HepG2 (cell line): ENCODE results near the gene MLXIPL. TPM values are rescaled to one million over a fixed set of nuclear protein-coding genes. Genes with fewer than 3 reads are reported as not detected.

ENCODE experiments used
- AGO2 ChIP-seq: fragments of 200-400 bp; formaldehyde crosslinking; optimal IDR thresholded peaks from 2 replicates; pipeline ENCODE3; 2017; ENCODE audit warnings: mild to moderate bottlenecking, low read depth, low read length, moderate library complexity
- ARID2 ChIP-seq: sonication (generic); formaldehyde crosslinking; IDR thresholded peaks from 2 replicates; pipeline ENCODE4 v1.8.1; 2022; ENCODE audit warnings: mild to moderate bottlenecking, missing genetic modification reagents, borderline replicate concordance
- BHLHE40 ChIP-seq: IDR thresholded peaks from 2 replicates; pipeline ENCODE4 v1.6.1; 2011; ENCODE audit warnings: low read length, improper control_type of control experiment
- CBX5 ChIP-seq: sonication (generic); formaldehyde crosslinking; IDR thresholded peaks from 2 replicates; pipeline ENCODE4 v1.4.0; 2020; ENCODE audit warnings: missing genetic modification reagents, borderline replicate concordance
- FOXO4 ChIP-seq: sonication (generic); formaldehyde crosslinking; conservative IDR thresholded peaks from 2 replicates; pipeline ENCODE4 v1.8.1; 2023; ENCODE audit warnings: missing genetic modification reagents
- GPN1 ChIP-seq: sonication (generic); formaldehyde crosslinking; IDR thresholded peaks from 2 replicates; pipeline ENCODE4 v1.5.1; 2020; ENCODE audit warnings: missing genetic modification reagents, borderline replicate concordance
- NKX3-1 ChIP-seq: sonication (generic); formaldehyde crosslinking; IDR thresholded peaks from 2 replicates; pipeline ENCODE4 v1.5.0; 2020; ENCODE audit warnings: missing genetic modification reagents
- PTBP1 ChIP-seq: fragments of 200-400 bp; formaldehyde crosslinking; IDR thresholded peaks from 2 replicates; pipeline ENCODE4 v1.6.1; 2018; ENCODE audit warnings: low read length, low read depth; ENCODE audit not compliant: poor library complexity, severe bottlenecking
- ZBTB1 ChIP-seq: sonication (generic); formaldehyde crosslinking; IDR thresholded peaks from 2 replicates; pipeline ENCODE4 v1.4.0; 2020; ENCODE audit warnings: missing genetic modification reagents, borderline replicate concordance
- ZBTB8A ChIP-seq: sonication (generic); formaldehyde crosslinking; IDR thresholded peaks from 2 replicates; pipeline ENCODE4 v1.4.0; 2020; ENCODE audit warnings: mild to moderate bottlenecking, low read depth, missing genetic modification reagents, borderline replicate concordance
- ZFYVE20 ChIP-seq: sonication (generic); formaldehyde crosslinking; IDR thresholded peaks from 2 replicates; pipeline ENCODE4 v1.8.0; 2023; ENCODE audit warnings: low read depth, mild to moderate bottlenecking, moderate library complexity, missing genetic modification reagents, borderline replicate concordance
- ZNF160 ChIP-seq: sonication (generic); formaldehyde crosslinking; IDR thresholded peaks from 2 replicates; pipeline ENCODE4 v1.8.0; 2022; ENCODE audit warnings: mild to moderate bottlenecking, inconsistent platforms, missing genetic modification reagents
- ZNF629 ChIP-seq: sonication (generic); formaldehyde crosslinking; conservative IDR thresholded peaks from 2 replicates; pipeline ENCODE4 v1.5.0; 2020; ENCODE audit warnings: missing genetic modification reagents
- ZNF740 ChIP-seq: sonication (generic); formaldehyde crosslinking; IDR thresholded peaks from 2 replicates; pipeline ENCODE4 v1.4.0; 2020; ENCODE audit warnings: missing genetic modification reagents
- ZNF746 ChIP-seq: sonication (generic); formaldehyde crosslinking; IDR thresholded peaks from 2 replicates; pipeline ENCODE4 v1.8.0; 2022; ENCODE audit warnings: mild to moderate bottlenecking, missing genetic modification reagents
- ZSCAN9 ChIP-seq: IDR thresholded peaks from 2 replicates; pipeline ENCODE4 v1.6.1; 2016; ENCODE audit warnings: borderline replicate concordance
- ZXDC ChIP-seq: sonication (generic); formaldehyde crosslinking; IDR thresholded peaks from 2 replicates; pipeline ENCODE4 v1.5.0; 2020; ENCODE audit warnings: mild to moderate bottlenecking, missing genetic modification reagents
- polyA plus RNA-seq, 8 experiments: library from polyadenylated mRNA; depleted of rRNA in 3 of 8; stranded (reverse) in 7 of 8; unstranded in 1 of 8; fragments of >200 nt; fragmentation: Illumina TruSeq in 4 of 8; extraction: Trizol in 4 of 8; gene quantifications; 2 replicates each; pipeline versions ENCODE4 v1.2.1 to v1.2.3, GENCODE V29; 2011 to 2016; ENCODE audit warnings: low read depth in 4 of 8, missing spikeins in 1 of 8, mixed read lengths in 1 of 8; ENCODE audit not compliant: insufficient read depth in 1 of 8
- total RNA-seq, 5 experiments: library from RNA; depleted of rRNA; stranded (reverse); fragments of >200 nt; fragmentation: Illumina TruSeq; extraction: Trizol; gene quantifications; 2 replicates each; pipeline ENCODE4 v1.2.3, GENCODE V29; 2016; ENCODE audit warnings: low read depth in 1 of 5
- TF ChIP-seq, protein P1 (sequence below): sonication (generic); formaldehyde crosslinking; IDR thresholded peaks from 2 replicates; pipeline ENCODE4 v1.5.1; 2020; ENCODE audit warnings: mild to moderate bottlenecking, missing genetic modification reagents, borderline replicate concordance
- TF ChIP-seq, protein P2 (sequence below): sonication (generic); formaldehyde crosslinking; IDR thresholded peaks from 2 replicates; pipeline ENCODE4 v1.8.1; 2023; ENCODE audit warnings: mild to moderate bottlenecking, missing genetic modification reagents, borderline replicate concordance

MLXIPL gene
- total and polyA plus RNA-seq, 2 of the 13 experiments (the other 11 are each of a cell fraction or from before 2014, with no cell fraction given): 51.6 to 60.1 TPM

DNA sequence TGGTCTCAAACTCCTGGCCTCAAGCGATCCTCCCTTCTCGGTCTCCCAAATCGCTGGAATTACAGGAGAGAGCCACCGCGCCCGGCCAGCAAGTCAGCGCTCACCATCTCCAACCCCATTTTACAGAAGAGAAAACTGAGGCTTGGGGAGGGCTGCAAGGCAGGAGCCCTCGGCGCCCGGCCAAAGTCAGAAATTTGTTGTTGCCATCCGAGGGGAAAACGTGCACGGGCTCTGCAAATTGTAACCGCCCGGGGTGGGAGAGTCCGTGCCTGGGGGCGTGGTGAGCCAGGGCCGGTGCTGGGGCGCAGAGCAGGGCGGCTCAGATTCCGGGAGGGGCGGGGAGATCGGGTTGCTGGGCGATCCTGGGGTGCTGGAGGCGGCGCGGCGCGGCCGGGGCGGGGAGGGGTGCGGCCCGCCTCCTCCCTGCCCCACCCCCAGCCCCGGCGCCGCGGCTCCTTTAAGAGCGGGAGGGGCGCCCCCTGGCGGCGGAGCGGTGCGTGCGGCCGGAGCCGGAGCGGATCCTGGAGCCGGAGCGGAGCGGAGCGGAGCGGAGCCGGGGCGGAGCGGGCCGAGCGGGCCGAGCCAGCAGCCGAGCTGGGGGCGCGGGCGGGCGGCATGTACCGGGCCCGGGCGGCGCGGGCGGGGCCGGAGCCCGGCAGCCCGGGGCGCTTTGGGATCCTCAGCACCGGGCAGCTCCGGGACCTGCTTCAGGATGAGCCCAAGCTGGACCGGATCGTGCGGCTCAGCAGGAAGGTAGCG is 43.2 kb upstream of the MLXIPL start, which contains the start of gene VPS37D (continued):
- TF ChIP-seq FOXO4 (CRISPR knock-in tag) (no peak), PTBP1 (no peak), CBX5 (CRISPR knock-in tag) (no peak), NKX3-1 (CRISPR knock-in tag) (no peak), ZNF740 (CRISPR knock-in tag) (0 out of 2 replicates have a peak, but pooled peaks have one; percentile 24), AGO2 (no peak), ZFYVE20 (CRISPR knock-in tag) (no peak), ZNF746 (CRISPR knock-in tag) (peak; percentile 78; the same call in 1 of the 2 replicates), ZBTB1 (CRISPR knock-in tag) (no peak), ZSCAN9 (CRISPR knock-in tag) (no peak), ZXDC (CRISPR knock-in tag) (no peak), ZNF160 (CRISPR knock-in tag) (no peak), ZBTB8A (CRISPR knock-in tag) (no peak), ARID2 (no peak), ZNF629 (CRISPR knock-in tag) (peak; percentile 100), GPN1 (no peak), BHLHE40 (no peak; the same call in none of the 2 replicates)
- TF ChIP-seq, protein P1, sequence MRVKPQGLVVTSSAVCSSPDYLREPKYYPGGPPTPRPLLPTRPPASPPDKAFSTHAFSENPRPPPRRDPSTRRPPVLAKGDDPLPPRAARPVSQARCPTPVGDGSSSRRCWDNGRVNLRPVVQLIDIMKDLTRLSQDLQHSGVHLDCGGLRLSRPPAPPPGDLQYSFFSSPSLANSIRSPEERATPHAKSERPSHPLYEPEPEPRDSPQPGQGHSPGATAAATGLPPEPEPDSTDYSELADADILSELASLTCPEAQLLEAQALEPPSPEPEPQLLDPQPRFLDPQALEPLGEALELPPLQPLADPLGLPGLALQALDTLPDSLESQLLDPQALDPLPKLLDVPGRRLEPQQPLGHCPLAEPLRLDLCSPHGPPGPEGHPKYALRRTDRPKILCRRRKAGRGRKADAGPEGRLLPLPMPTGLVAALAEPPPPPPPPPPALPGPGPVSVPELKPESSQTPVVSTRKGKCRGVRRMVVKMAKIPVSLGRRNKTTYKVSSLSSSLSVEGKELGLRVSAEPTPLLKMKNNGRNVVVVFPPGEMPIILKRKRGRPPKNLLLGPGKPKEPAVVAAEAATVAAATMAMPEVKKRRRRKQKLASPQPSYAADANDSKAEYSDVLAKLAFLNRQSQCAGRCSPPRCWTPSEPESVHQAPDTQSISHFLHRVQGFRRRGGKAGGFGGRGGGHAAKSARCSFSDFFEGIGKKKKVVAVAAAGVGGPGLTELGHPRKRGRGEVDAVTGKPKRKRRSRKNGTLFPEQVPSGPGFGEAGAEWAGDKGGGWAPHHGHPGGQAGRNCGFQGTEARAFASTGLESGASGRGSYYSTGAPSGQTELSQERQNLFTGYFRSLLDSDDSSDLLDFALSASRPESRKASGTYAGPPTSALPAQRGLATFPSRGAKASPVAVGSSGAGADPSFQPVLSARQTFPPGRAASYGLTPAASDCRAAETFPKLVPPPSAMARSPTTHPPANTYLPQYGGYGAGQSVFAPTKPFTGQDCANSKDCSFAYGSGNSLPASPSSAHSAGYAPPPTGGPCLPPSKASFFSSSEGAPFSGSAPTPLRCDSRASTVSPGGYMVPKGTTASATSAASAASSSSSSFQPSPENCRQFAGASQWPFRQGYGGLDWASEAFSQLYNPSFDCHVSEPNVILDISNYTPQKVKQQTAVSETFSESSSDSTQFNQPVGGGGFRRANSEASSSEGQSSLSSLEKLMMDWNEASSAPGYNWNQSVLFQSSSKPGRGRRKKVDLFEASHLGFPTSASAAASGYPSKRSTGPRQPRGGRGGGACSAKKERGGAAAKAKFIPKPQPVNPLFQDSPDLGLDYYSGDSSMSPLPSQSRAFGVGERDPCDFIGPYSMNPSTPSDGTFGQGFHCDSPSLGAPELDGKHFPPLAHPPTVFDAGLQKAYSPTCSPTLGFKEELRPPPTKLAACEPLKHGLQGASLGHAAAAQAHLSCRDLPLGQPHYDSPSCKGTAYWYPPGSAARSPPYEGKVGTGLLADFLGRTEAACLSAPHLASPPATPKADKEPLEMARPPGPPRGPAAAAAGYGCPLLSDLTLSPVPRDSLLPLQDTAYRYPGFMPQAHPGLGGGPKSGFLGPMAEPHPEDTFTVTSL: no peak
- TF ChIP-seq, protein P2, sequence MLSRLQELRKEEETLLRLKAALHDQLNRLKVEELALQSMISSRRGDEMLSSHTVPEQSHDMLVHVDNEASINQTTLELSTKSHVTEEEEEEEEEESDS (CRISPR knock-in tag): no peak
